ENCODE results near the gene KDM5B. TPM values are rescaled to one million over a fixed set of nuclear protein-coding genes. Genes with fewer than 3 reads are reported as not detected.

KDM5B gene
- total and polyA plus RNA-seq, 2 of the 8 experiments (the other 6 are each of a cell fraction or from before 2014, with no cell fraction given), result 73.3 to 210 TPM

GRCh38 chr1:202685641-202686040 is 122.6 kb downstream of the KDM5B start:
- Histone ChIP-seq H3K4me1 (replicated peaks in 1 of 4; ENCODE audit: control insufficient read depth in 3 of 4, insufficient read depth in 4 of 4, low read length in 3 of 4) (peaks cover 0 to 16% (median 7%) of the 10 kb centered on the region in 4 experiments; a peak in 4 of 7 replicates), H3K4ac (replicated peaks; ENCODE audit: insufficient read length, low read depth, low read length) (no peak overlapping the region), H3K4me3 (ENCODE audit: extremely low read depth in 1 of 4, insufficient read depth in 2 of 4, low read depth in 3 of 4, low read length in 4 of 4) (no peak overlapping the region), H2BK15ac (ENCODE audit: low read length) (no peak overlapping the region), H4K8ac (ENCODE audit: extremely low read depth, insufficient read depth, low read length) (no peak overlapping the region), H3K36me3 (ENCODE audit: control insufficient read depth in 2 of 4, insufficient read depth in 4 of 4, low read length in 3 of 4) (no peaks in the 10 kb centered on the region), H3K9me3 (ENCODE audit: insufficient read depth in 2 of 2, low read depth in 1 of 2, low read length in 1 of 2) (no peaks in the 10 kb centered on the region), H4K91ac (replicated peaks; ENCODE audit: insufficient read length, low read length) (no peak overlapping the region), H3K14ac (ENCODE audit: insufficient read length) (no peak overlapping the region), H3K4me2 (ENCODE audit: insufficient read depth in 1 of 2, low read depth in 2 of 2, low read length in 2 of 2) (no peak overlapping the region), H3K23me2 (ENCODE audit: low read depth, low read length) (no peaks in the 10 kb centered on the region), H2AK5ac (ENCODE audit: low read depth, low read length) (no peak overlapping the region), H3K27ac (ENCODE audit: low read depth, low read length) (no peak overlapping the region), H2BK12ac (ENCODE audit: low read depth, low read length) (no peak overlapping the region), H2BK5ac (ENCODE audit: low read depth, low read length) (no peak overlapping the region), H4K20me1 (replicated peaks in 1 of 2; ENCODE audit: control insufficient read depth in 1 of 2, insufficient read depth in 2 of 2, low read length in 2 of 2) (peaks cover 3 to 4% of the 10 kb centered on the region in 2 experiments), H3K56ac (replicated peaks; ENCODE audit: insufficient read length, low read depth, low read length) (no peak overlapping the region), H3K79me1 (ENCODE audit: low read depth, low read length) (no peaks in the 10 kb centered on the region; the same call in 1 of the 2 replicates), H3K27me3 (replicated peaks in 1 of 4; ENCODE audit: control insufficient read depth in 3 of 4, extremely low read depth in 1 of 4, insufficient read depth in 3 of 4, low read length in 3 of 4) (no peaks in the 10 kb centered on the region), H2BK120ac (replicated peaks; ENCODE audit: low read depth, low read length) (no peak overlapping the region), H3K23ac (ENCODE audit: insufficient read length) (no peak overlapping the region), H2AFZ (ENCODE audit: low read length) (no peak overlapping the region), H4K5ac (ENCODE audit: insufficient read length, low read depth, low read length) (no peak overlapping the region), H3K79me2 (ENCODE audit: control insufficient read depth in 1 of 2, insufficient read depth in 2 of 2, low read length in 2 of 2) (no peaks in the 10 kb centered on the region), H3K18ac (ENCODE audit: extremely low read depth, low read length) (no peak overlapping the region), H2BK20ac (ENCODE audit: low read length) (no peak overlapping the region), H3K9ac (replicated peaks in 1 of 4; ENCODE audit: extremely low read depth in 1 of 4, low read depth in 3 of 4, low read length in 3 of 4) (no peak overlapping the region)
- no peak for TF ChIP-seq TAF7 (optimal IDR thresholded peaks at IDR 0.05; ENCODE audit: borderline replicate concordance, low read depth, low read length)
- TF ChIP-seq SUZ12 (IDR thresholded peaks at IDR 0.05; ENCODE audit: low read length), result no peak
- 89% methylated on average over 6 of the region's 6 CpGs; no CpG with 5 or more reads in 1 of the 2 experiments for WGBS, 2 experiments (ENCODE audit: extremely low coverage in 1 of 2, insufficient coverage in 1 of 2, insufficient read length in 1 of 2, insufficient replicate concordance in 2 of 2, low coverage in 1 of 2, low lambda C conversion rate in 2 of 2, missing lambda C conversion rate in 1 of 2)
- FAIRE-seq (no peak), DNase-seq (ENCODE audit: low read depth in 1 of 2, low spot score in 2 of 2) (no peak)
- POLR2A ChIA-PET (ENCODE audit: partially characterized antibody), result no interaction called here
- CTCF ChIA-PET (ENCODE audit: partially characterized antibody), result interaction anchor here (0.6 to 8.3 kb wide), 6 partner anchors 12 to 34 kb away, joined by 3 to 105 read pairs (median 8); no protein-coding TSS in a partner anchor

All from H1 (cell line).